Measurements from ENCODE around the gene OAS2. TPM values are rescaled to one million over a fixed set of nuclear protein-coding genes. Genes with fewer than 3 reads are reported as not detected.

Gene OAS2
- total and polyA plus RNA-seq, 2 of the 8 experiments (the other 6 are each of a cell fraction or from before 2014, with no cell fraction given): 0.06 TPM; not detected in 1

DNA sequence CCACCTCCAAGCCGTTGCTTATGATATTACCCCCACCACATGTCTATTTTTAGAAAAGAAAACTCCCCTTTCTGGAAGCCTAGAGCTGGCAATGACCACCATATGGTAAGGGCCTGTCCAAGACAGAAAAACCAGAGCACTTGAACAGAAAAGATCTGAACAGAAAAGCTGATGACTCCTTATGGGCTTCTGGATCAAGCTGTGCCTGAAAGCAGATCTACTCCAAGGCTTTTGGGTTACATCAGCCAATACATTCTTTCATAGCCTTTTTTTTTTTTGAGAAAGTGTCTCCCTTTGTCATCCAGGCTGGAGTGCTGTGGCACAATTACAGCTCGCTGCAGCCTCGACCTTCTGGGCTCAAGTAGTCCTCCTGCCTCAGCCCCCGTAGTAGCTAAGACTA lies 16.8 kb upstream of the OAS2 start:
- Histone ChIP-seq H3K4me3 (ENCODE audit: extremely low read depth in 1 of 4, insufficient read depth in 2 of 4, low read depth in 3 of 4, low read length in 4 of 4) (no peak overlapping the region), H3K23me2 (ENCODE audit: low read depth, low read length) (no peaks in the 10 kb centered on the region), H3K14ac (ENCODE audit: insufficient read length) (no peak overlapping the region), H3K4ac (replicated peaks; ENCODE audit: insufficient read length, low read depth, low read length) (no peak overlapping the region), H3K23ac (ENCODE audit: insufficient read length) (no peak overlapping the region), H3K56ac (replicated peaks; ENCODE audit: insufficient read length, low read depth, low read length) (no peak overlapping the region), H2AFZ (ENCODE audit: low read length) (no peak overlapping the region), H4K20me1 (replicated peaks in 1 of 2; ENCODE audit: control insufficient read depth in 1 of 2, insufficient read depth in 2 of 2, low read length in 2 of 2) (no peaks in the 10 kb centered on the region), H2AK5ac (ENCODE audit: low read depth, low read length) (no peak overlapping the region), H3K79me2 (ENCODE audit: control insufficient read depth in 1 of 2, insufficient read depth in 2 of 2, low read length in 2 of 2) (no peaks in the 10 kb centered on the region), H3K4me1 (replicated peaks in 1 of 4; ENCODE audit: control insufficient read depth in 3 of 4, insufficient read depth in 4 of 4, low read length in 3 of 4) (no peaks in the 10 kb centered on the region), H3K27ac (ENCODE audit: low read depth, low read length) (no peak overlapping the region), H2BK12ac (ENCODE audit: low read depth, low read length) (no peak overlapping the region), H2BK120ac (replicated peaks; ENCODE audit: low read depth, low read length) (no peak overlapping the region), H2BK15ac (ENCODE audit: low read length) (no peak overlapping the region), H3K79me1 (ENCODE audit: low read depth, low read length) (no peaks in the 10 kb centered on the region), H4K8ac (ENCODE audit: extremely low read depth, insufficient read depth, low read length) (no peak overlapping the region), H3K9me3 (ENCODE audit: insufficient read depth in 2 of 2, low read depth in 1 of 2, low read length in 1 of 2) (peaks cover 10 to 19% of the 10 kb centered on the region in 2 experiments), H3K9ac (replicated peaks in 1 of 4; ENCODE audit: extremely low read depth in 1 of 4, low read depth in 3 of 4, low read length in 3 of 4) (no peak overlapping the region), H4K5ac (ENCODE audit: insufficient read length, low read depth, low read length) (no peak overlapping the region), H2BK20ac (ENCODE audit: low read length) (no peak overlapping the region), H3K36me3 (ENCODE audit: control insufficient read depth in 2 of 4, insufficient read depth in 4 of 4, low read length in 3 of 4) (no peaks in the 10 kb centered on the region), H2BK5ac (ENCODE audit: low read depth, low read length) (no peak overlapping the region), H3K27me3 (replicated peaks in 1 of 4; ENCODE audit: control insufficient read depth in 3 of 4, extremely low read depth in 1 of 4, insufficient read depth in 3 of 4, low read length in 3 of 4) (peaks cover 0 to 3% (median 0%) of the 10 kb centered on the region in 4 experiments; a peak in 1 of 7 replicates), H4K91ac (replicated peaks; ENCODE audit: insufficient read length, low read length) (no peak overlapping the region), H3K18ac (ENCODE audit: extremely low read depth, low read length) (no peak overlapping the region), H3K4me2 (ENCODE audit: insufficient read depth in 1 of 2, low read depth in 2 of 2, low read length in 2 of 2) (no peak overlapping the region)
- no peak for FAIRE-seq
- 100% methylated on average over 4 of the region's 4 CpGs; no CpG with 5 or more reads in 1 of the 2 experiments for WGBS, 2 experiments (ENCODE audit: extremely low coverage in 1 of 2, insufficient coverage in 1 of 2, insufficient read length in 1 of 2, insufficient replicate concordance in 2 of 2, low coverage in 1 of 2, low lambda C conversion rate in 2 of 2, missing lambda C conversion rate in 1 of 2)
- ChIA-PET CTCF (ENCODE audit: partially characterized antibody) (interaction anchor here (0.9 to 1.2 kb wide), 2 partner anchors 31 to 172 kb away, joined by 3 read pairs; no protein-coding TSS in a partner anchor), POLR2A (ENCODE audit: partially characterized antibody) (no interaction called here)
- DNase-seq (ENCODE audit: low read depth in 1 of 2, low spot score in 2 of 2): no peak
- TF ChIP-seq BRCA1 (IDR thresholded peaks at IDR 0.05; ENCODE audit: low read depth, low read length) (no peak), CTBP2 (IDR thresholded peaks at IDR 0.05; ENCODE audit: borderline replicate concordance, insufficient read depth, insufficient read length, low read length) (no peak), ASH2L (IDR thresholded peaks at IDR 0.05; ENCODE audit: low read length) (no peak), CBX5 (IDR thresholded peaks at IDR 0.05; ENCODE audit: low read depth, low read length) (no peak), GABPA (IDR thresholded peaks at IDR 0.05; ENCODE audit: borderline replicate concordance, insufficient read depth, low read length) (no peak), CHD1 (IDR thresholded peaks at IDR 0.05; ENCODE audit: low read depth, low read length) (no peak), RNF2 (IDR thresholded peaks at IDR 0.05; ENCODE audit: borderline replicate concordance, low read depth, low read length, missing control alignments, poor library complexity, severe bottlenecking) (no peak)
